ENCODE results near the gene KCNIP4. TPM values are rescaled to one million over a fixed set of nuclear protein-coding genes. Genes with fewer than 3 reads are reported as not detected.
A peak's percentile ranks its signal among the peaks of the same experiment; 100 is the strongest.

KCNIP4 gene
- total and polyA plus RNA-seq, 2 donors (not counting 3 experiments of a cell fraction or from before 2014, with no cell fraction given) = not detected

- TF ChIP-seq POLR2AphosphoS5 (IDR thresholded peaks at IDR 0.05; ENCODE audit: insufficient read depth, low read depth, low read length) (no peak), GATA2 (IDR thresholded peaks at IDR 0.05; ENCODE audit: insufficient read depth, insufficient read length, low read depth, low read length) (no peak), CTCF (IDR thresholded peaks at IDR 0.05; ENCODE audit: extremely low read depth in 1 of 2, insufficient read depth in 1 of 2, low read depth in 1 of 2, low read length in 2 of 2) (no peak), FOS (IDR thresholded peaks at IDR 0.05; ENCODE audit: borderline replicate concordance, insufficient read depth, low read length) (no peak), JUN (IDR thresholded peaks at IDR 0.05; ENCODE audit: borderline replicate concordance, insufficient read depth, insufficient read length, low read depth) (no peak), POLR2A (IDR thresholded peaks at IDR 0.05; ENCODE audit: low read depth, low read length) (no peak)
- POLR2A ChIA-PET = no interaction called here
- no peak overlapping the region for H2AFZ ChIP-seq (ENCODE audit: low read depth, low read length)
- dilution Hi-C loops (cut with MboI; ENCODE audit: extremely low pct_ligation_motif_present, low sequenced_read_pairs) = no loop called here
- H3K36me3 ChIP-seq (ENCODE audit: control insufficient read depth in 2 of 2, extremely low read depth in 1 of 2, insufficient read depth in 2 of 2, low read length in 2 of 2) = no peaks in the 10 kb centered on the region
- intact Hi-C loops (cut with micrococcal nuclease) = no loop called here
- H3K79me2 ChIP-seq (ENCODE audit: control insufficient read depth, insufficient read depth, low read length) = no peaks in the 10 kb centered on the region
- H3K27me3 ChIP-seq (ENCODE audit: control insufficient read depth in 2 of 2, insufficient read depth in 2 of 2, low read length in 2 of 2) = peaks cover 0 to 4% of the 10 kb centered on the region in 2 experiments
- no peaks in the 10 kb centered on the region for H3K9me1 ChIP-seq (replicated peaks; ENCODE audit: control insufficient read depth, extremely low read depth, insufficient read depth, low read length)
- no TSS peak for BruUV-seq (replicated peaks)
- CTCF ChIA-PET = interaction anchor here (1.5 to 1.9 kb wide), 2 partner anchors 17 to 21 kb away, joined by 4 to 8 read pairs; no protein-coding TSS in a partner anchor
- H3K27ac ChIP-seq (ENCODE audit: insufficient read depth, low read depth, low read length) = no peak overlapping the region
- no peaks in the 10 kb centered on the region for H3K9me3 ChIP-seq (replicated peaks; ENCODE audit: control insufficient read depth, insufficient read depth, low read length)
- no peak overlapping the region for H3K9ac ChIP-seq (replicated peaks; ENCODE audit: extremely low read depth, insufficient read depth, low read length)
- FAIRE-seq = no peak
- H3K4me2 ChIP-seq (ENCODE audit: insufficient read depth, low read length) = no peak overlapping the region
- H3K4me1 ChIP-seq (ENCODE audit: control insufficient read depth, extremely low read depth, insufficient read depth, low read length) = no peaks in the 10 kb centered on the region
- no peaks in the 10 kb centered on the region for H4K20me1 ChIP-seq (replicated peaks; ENCODE audit: control insufficient read depth, extremely low read depth, insufficient read depth, low read length)
- no peak for DNase-seq (ENCODE audit: low read depth, low spot score)
- H3K4me3 ChIP-seq (replicated peaks in 1 of 3; ENCODE audit: insufficient read depth in 1 of 3, low read depth in 1 of 3, low read length in 3 of 3) = no peak overlapping the region
Observed at GRCh38 chr4:21490682-21491081, 457.9 kb downstream of the KCNIP4 start.

GRCh38 chr4:21476757-21477156 is 471.8 kb downstream of the KCNIP4 start:
- no peaks in the 10 kb centered on the region for H4K20me1 ChIP-seq (replicated peaks; ENCODE audit: control insufficient read depth, extremely low read depth, insufficient read depth, low read length)
- intact Hi-C loops (cut with micrococcal nuclease) = no loop called here
- peak; percentile 20 for DNase-seq (ENCODE audit: low read depth, low spot score)
- CTCF ChIA-PET = interaction anchor here (1.2 kb wide), 1 partner anchor 11 kb away, joined by 3 read pairs; no protein-coding TSS in a partner anchor
- H3K4me1 ChIP-seq (ENCODE audit: control insufficient read depth, extremely low read depth, insufficient read depth, low read length) = no peaks in the 10 kb centered on the region
- H3K36me3 ChIP-seq (ENCODE audit: control insufficient read depth in 2 of 2, extremely low read depth in 1 of 2, insufficient read depth in 2 of 2, low read length in 2 of 2) = no peaks in the 10 kb centered on the region
- TF ChIP-seq MAX (IDR thresholded peaks at IDR 0.05; ENCODE audit: insufficient read depth, insufficient read length) = no peak
- TF ChIP-seq EZH2 (IDR thresholded peaks at IDR 0.05; ENCODE audit: borderline replicate concordance, low read depth, low read length, severe bottlenecking) = no peak
- TF ChIP-seq GATA2 (IDR thresholded peaks at IDR 0.05; ENCODE audit: insufficient read depth, insufficient read length, low read depth, low read length) = no peak
- no peak for TF ChIP-seq MYC (IDR thresholded peaks at IDR 0.05; ENCODE audit: low read depth, low read length)
- no peak for TF ChIP-seq POLR2AphosphoS5 (IDR thresholded peaks at IDR 0.05; ENCODE audit: insufficient read depth, low read depth, low read length)
- no peak for TF ChIP-seq JUN (IDR thresholded peaks at IDR 0.05; ENCODE audit: borderline replicate concordance, insufficient read depth, insufficient read length, low read depth)
- TF ChIP-seq FOS (IDR thresholded peaks at IDR 0.05; ENCODE audit: borderline replicate concordance, insufficient read depth, low read length) = no peak
- TF ChIP-seq POLR2A (IDR thresholded peaks at IDR 0.05; ENCODE audit: low read depth, low read length) = no peak
- TF ChIP-seq CTCF (IDR thresholded peaks at IDR 0.05; ENCODE audit: extremely low read depth in 1 of 2, insufficient read depth in 1 of 2, low read depth in 1 of 2, low read length in 2 of 2) = no peak
- H3K27ac ChIP-seq (ENCODE audit: insufficient read depth, low read depth, low read length) = no peak overlapping the region
- peaks cover 2 to 9% of the 10 kb centered on the region in 2 experiments for H3K27me3 ChIP-seq (ENCODE audit: control insufficient read depth in 2 of 2, insufficient read depth in 2 of 2, low read length in 2 of 2)
- no peak overlapping the region for H3K4me3 ChIP-seq (replicated peaks in 1 of 3; ENCODE audit: insufficient read depth in 1 of 3, low read depth in 1 of 3, low read length in 3 of 3)
- dilution Hi-C loops (cut with MboI; ENCODE audit: extremely low pct_ligation_motif_present, low sequenced_read_pairs) = no loop called here
- H3K79me2 ChIP-seq (ENCODE audit: control insufficient read depth, insufficient read depth, low read length) = no peaks in the 10 kb centered on the region
- POLR2A ChIA-PET = no interaction called here
- no TSS peak for BruUV-seq (replicated peaks)
- no peak overlapping the region for H2AFZ ChIP-seq (ENCODE audit: low read depth, low read length)
- H3K9me1 ChIP-seq (replicated peaks; ENCODE audit: control insufficient read depth, extremely low read depth, insufficient read depth, low read length) = no peaks in the 10 kb centered on the region
- no peaks in the 10 kb centered on the region for H3K9me3 ChIP-seq (replicated peaks; ENCODE audit: control insufficient read depth, insufficient read depth, low read length)
- FAIRE-seq = no peak
- no peak overlapping the region for H3K4me2 ChIP-seq (ENCODE audit: insufficient read depth, low read length)
- H3K9ac ChIP-seq (replicated peaks; ENCODE audit: extremely low read depth, insufficient read depth, low read length) = no peak overlapping the region

Measured in endothelial cell of umbilical vein (primary cell).